ENCODE measurements around the gene GPS2. TPM values are rescaled to one million over a fixed set of nuclear protein-coding genes. Genes with fewer than 3 reads are reported as not detected.
"Not testable (repeated sequence)": the region's sequence is repeated elsewhere in the genome, so short reads cannot be mapped to it uniquely, and the experiment has no call there.

GPS2 gene
- total RNA-seq, 2 experiments from 2014 or later: 28.2 to 32.2 TPM

- peaks cover 43% of the 10 kb centered on the region for H3K4me1 Mint-ChIP-seq (ENCODE audit: low read depth)
- peaks cover 20% of the 10 kb centered on the region for H3K36me3 Mint-ChIP-seq (ENCODE audit: low read depth)
- H3K27me3 Mint-ChIP-seq (ENCODE audit: low read depth): no peaks in the 10 kb centered on the region
- DNase-seq: peak; percentile 76
- H3K4me3 Mint-ChIP-seq: peak within 1 kb of the TSS; percentile 62
- intact Hi-C loops (cut with micrococcal nuclease): loop anchor here (1.0 to 5.0 kb wide), 4 partner anchors 15 to 72 kb away; partner anchors contain the start of genes ACAP1, GPS2 and TMEM256
- peak within 1 kb of the TSS; percentile 51 for H3K27ac Mint-ChIP-seq
- no peaks in the 10 kb centered on the region for H3K9me3 Mint-ChIP-seq
- CTCF ChIA-PET: interaction anchor here (1.4 to 1.6 kb wide), 2 partner anchors 22 to 29 kb away, joined by 3 to 8 read pairs; no protein-coding TSS in a partner anchor
These were observed 36.7 kb upstream of the GPS2 start, which contains the start of gene KCTD11 for GRCh38 chr17:7351665-7352502. Gene KCTD11, plus strand, starts transcription at chr17:7352162.

DNA sequence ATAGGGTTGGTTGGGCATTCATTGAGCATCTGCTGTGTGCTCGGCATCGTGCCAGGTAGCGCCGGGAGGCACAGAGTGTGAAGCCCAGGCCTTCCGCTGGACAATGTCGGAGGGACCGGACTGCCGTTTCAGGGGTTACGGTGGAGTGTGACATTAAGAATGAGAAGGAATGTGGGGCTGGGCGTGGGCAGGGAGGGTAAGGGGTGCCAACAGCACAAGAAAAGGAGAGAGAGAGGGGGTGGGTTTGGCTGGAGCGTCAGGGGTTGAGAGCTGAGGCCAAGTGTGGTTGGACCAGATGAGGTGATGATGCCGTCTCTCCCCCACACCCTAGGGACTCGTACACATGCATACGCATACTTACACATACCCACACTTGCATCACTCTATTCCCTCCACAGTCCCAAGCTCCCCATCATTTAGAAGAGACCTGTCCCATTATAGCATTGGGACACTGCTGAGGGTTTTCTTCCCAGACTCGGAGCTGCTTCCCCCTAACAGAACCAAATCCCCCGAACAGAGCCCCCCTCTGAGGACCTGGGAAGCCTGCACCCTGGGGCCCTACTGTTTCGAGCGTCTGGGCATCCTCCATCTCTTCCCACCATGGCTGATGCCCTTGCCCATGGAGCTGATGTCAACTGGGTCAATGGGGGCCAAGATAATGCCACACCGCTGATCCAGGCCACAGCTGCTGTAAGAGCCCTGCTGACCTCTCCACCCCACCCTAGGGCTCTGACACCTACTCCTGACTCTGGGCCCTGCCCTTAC, 33.5 kb upstream of the GPS2 start:
- CTCF ChIA-PET: interaction anchor here (0.7 to 3.5 kb wide), 7 partner anchors 9 to 32 kb away, joined by 3 to 15 read pairs (median 3); partner anchors contain the start of gene ACAP1
- intact Hi-C loops (cut with micrococcal nuclease): no loop called here
- Mint-ChIP-seq H3K27me3 (ENCODE audit: low read depth) (no peaks in the 10 kb centered on the region), H3K9me3 (no peaks in the 10 kb centered on the region), H3K27ac (no peak overlapping the region), H3K36me3 (ENCODE audit: low read depth) (peaks cover 22% of the 10 kb centered on the region), H3K4me3 (no peak overlapping the region), H3K4me1 (ENCODE audit: low read depth) (peaks cover 28% of the 10 kb centered on the region)
- DNase-seq: no peak

DNA sequence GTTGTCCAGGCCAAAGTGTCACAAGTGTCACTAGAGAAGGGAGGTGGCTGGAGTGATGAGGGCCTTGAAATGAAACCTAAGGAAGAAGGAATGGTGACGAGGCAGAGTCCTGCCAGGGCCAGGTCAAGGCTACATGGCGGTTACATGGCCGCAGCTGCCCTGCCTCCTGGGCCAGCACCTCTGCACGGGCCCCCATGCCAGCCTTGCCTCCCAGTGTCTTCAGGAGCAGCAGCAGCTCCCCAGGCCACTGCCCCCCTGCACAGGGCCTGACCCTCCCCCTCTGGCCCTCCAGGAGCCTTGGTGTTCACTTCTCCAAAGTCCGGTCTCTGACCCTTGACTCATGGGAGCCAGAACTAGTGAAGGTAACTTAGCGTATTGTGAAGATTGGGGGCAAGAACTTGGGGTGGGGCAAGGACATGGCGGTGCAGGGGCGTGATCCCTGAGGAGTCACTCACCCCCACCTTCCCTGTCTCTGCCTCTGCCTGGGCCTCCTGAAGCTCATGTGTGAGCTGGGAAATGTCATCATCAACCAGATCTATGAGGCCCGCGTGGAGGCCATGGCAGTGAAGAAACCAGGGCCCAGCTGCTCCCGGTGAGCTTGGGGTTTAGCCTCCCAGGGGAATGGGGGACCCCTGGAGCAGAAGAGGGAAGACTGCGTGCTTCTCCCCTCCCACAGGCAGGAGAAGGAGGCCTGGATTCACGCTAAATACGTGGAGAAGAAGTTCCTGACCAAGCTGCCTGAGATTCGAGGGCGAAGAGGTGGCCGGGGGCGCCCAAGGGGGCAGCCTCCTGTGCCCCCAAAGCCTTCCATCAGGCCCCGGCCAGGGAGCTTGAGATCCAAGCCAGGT, 32.7 kb upstream of the GPS2 start:
- no peak overlapping the region for H3K4me3 Mint-ChIP-seq
- no peak for DNase-seq
- peaks cover 25% of the 10 kb centered on the region for H3K36me3 Mint-ChIP-seq (ENCODE audit: low read depth)
- intact Hi-C loops (cut with micrococcal nuclease): no loop called here
- H3K4me1 Mint-ChIP-seq (ENCODE audit: low read depth): peaks cover 27% of the 10 kb centered on the region
- CTCF ChIA-PET: interaction anchor here (0.6 to 3.5 kb wide), 8 partner anchors 8 to 28 kb away, joined by 3 to 15 read pairs (median 3); partner anchors contain the start of genes ACAP1 and NEURL4
- H3K9me3 Mint-ChIP-seq: no peaks in the 10 kb centered on the region
- H3K27ac Mint-ChIP-seq: no peak overlapping the region
- H3K27me3 Mint-ChIP-seq (ENCODE audit: low read depth): no peaks in the 10 kb centered on the region

GRCh38 chr17:7346761-7347614, 31.8 kb upstream of the GPS2 start:
- peaks cover 29% of the 10 kb centered on the region for H3K36me3 Mint-ChIP-seq (ENCODE audit: low read depth)
- no peaks in the 10 kb centered on the region for H3K9me3 Mint-ChIP-seq
- no peak overlapping the region for H3K4me3 Mint-ChIP-seq
- H3K4me1 Mint-ChIP-seq (ENCODE audit: low read depth): peaks cover 21% of the 10 kb centered on the region
- H3K27me3 Mint-ChIP-seq (ENCODE audit: low read depth): no peaks in the 10 kb centered on the region
- no peak overlapping the region for H3K27ac Mint-ChIP-seq
- CTCF ChIA-PET: interaction anchor here (0.6 to 3.5 kb wide), 6 partner anchors 10 to 29 kb away, joined by 3 to 15 read pairs (median 5); partner anchors contain the start of genes ACAP1 and NEURL4
- no peak for DNase-seq
- intact Hi-C loops (cut with micrococcal nuclease): loop anchor here (1.0 kb wide), 2 partner anchors 23 to 67 kb away; no protein-coding TSS in a partner anchor

DNA sequence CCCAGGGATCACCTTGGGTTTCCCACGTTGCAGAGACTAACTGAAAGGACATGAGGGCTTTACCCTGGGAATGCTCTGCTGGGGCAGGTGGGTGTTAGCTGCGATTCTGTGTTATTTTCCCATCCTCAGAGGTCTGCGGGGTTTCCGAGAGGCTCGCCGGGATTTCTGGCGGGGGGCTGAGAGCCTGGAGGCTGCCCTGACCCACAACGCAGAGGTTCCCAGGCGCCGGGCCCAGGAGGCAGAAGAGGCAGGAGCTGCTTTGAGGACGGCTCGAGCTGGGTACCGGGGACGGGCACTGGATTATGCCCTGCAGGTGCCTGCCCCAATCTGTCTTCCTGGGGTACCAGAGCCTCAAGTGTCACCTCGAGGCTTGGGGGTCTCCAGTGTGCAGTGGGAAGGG, 28.1 kb upstream of the GPS2 start:
- H3K36me3 Mint-ChIP-seq (ENCODE audit: low read depth): peaks cover 34% of the 10 kb centered on the region
- H3K27me3 Mint-ChIP-seq (ENCODE audit: low read depth): no peaks in the 10 kb centered on the region
- H3K9me3 Mint-ChIP-seq: no peaks in the 10 kb centered on the region
- H3K4me3 Mint-ChIP-seq: no peak overlapping the region
- peaks cover 15% of the 10 kb centered on the region for H3K4me1 Mint-ChIP-seq (ENCODE audit: low read depth)
- no peak overlapping the region for H3K27ac Mint-ChIP-seq
- no peak for DNase-seq
- intact Hi-C loops (cut with micrococcal nuclease): no loop called here
- CTCF ChIA-PET: interaction anchor here (2.3 to 2.4 kb wide), 2 partner anchors 17 to 62 kb away, joined by 6 to 7 read pairs; partner anchors contain the start of gene SLC2A4

DNA sequence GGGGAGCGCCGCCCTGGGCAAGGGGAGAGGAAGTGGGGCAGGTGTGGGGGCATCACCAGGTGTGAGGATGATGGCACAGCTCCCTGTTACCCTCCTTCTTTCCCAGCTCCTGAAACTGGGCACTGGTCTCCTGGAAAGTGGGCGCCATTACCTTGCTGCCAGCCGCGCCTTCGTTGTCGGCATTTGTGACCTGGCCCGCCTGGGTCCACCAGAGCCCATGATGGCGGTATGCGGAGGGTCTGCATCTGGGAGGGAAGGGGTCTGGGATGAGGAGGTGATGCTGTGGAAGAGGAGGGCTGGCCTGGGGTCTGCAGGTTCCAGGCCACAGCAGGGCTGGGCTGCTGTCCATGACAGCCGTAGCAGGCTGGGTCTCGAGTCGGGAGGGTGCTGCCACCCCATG, 26.7 kb upstream of the GPS2 start:
- Mint-ChIP-seq H3K4me1 (ENCODE audit: low read depth) (peaks cover 26% of the 10 kb centered on the region), H3K27me3 (ENCODE audit: low read depth) (no peaks in the 10 kb centered on the region), H3K4me3 (no peak overlapping the region), H3K9me3 (no peaks in the 10 kb centered on the region), H3K27ac (no peak overlapping the region), H3K36me3 (ENCODE audit: low read depth) (peaks cover 38% of the 10 kb centered on the region)
- intact Hi-C loops (cut with micrococcal nuclease): no loop called here
- no peak for DNase-seq
- CTCF ChIA-PET: interaction anchor here (1.0 kb wide), 1 partner anchor 14 kb away, joined by 3 read pairs; no protein-coding TSS in a partner anchor

DNA sequence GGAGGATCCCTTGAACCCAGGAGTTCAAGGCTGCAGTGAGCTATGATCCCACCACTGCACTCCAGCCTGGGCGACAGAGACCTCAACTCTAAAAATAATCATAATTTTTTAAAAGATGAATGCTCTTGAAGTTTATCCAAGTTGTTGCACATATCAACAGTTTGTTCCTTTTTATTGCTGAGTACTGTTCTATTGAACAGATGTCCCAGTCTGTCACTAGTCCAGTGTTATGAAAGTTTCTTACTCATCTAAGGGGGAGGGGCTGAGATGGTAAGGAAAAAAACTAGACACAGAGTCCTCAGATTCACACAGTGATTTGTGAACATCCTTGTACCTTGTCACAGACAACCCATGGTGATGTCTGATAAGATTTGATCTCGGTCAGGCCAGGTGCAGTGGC, 25.0 kb upstream of the GPS2 start:
- H3K36me3 Mint-ChIP-seq (ENCODE audit: low read depth): peaks cover 40% of the 10 kb centered on the region
- intact Hi-C loops (cut with micrococcal nuclease): no loop called here
- no peaks in the 10 kb centered on the region for H3K27me3 Mint-ChIP-seq (ENCODE audit: low read depth)
- CTCF ChIA-PET: interaction anchor here (1.0 kb wide), 2 partner anchors 8 to 15 kb away, joined by 3 to 4 read pairs; no protein-coding TSS in a partner anchor
- no peak overlapping the region for H3K4me3 Mint-ChIP-seq
- peaks cover 37% of the 10 kb centered on the region for H3K4me1 Mint-ChIP-seq (ENCODE audit: low read depth)
- no peak for DNase-seq
- no peak overlapping the region for H3K27ac Mint-ChIP-seq
- no peaks in the 10 kb centered on the region for H3K9me3 Mint-ChIP-seq

DNA sequence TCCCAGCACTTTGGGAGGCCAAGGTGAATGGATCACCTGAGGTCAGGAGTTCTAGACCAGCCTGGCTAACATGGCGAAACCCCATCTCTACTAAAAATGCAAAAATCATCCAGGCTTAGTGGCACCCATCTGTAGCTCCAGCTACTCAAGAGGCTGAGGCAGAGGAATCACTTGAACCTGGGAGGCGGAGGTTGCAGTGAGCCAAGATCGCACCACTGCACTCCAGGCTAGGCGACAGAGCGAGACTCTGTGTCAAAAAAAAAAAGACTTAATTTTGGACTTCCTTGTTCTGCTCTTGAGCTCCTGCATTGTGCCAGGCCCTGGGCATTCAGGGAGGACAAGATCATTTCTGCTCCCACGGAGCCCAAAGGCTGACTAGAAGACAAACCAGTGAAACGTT, 22.4 kb upstream of the GPS2 start:
- Mint-ChIP-seq H3K36me3 (ENCODE audit: low read depth) (peaks cover 35% of the 10 kb centered on the region), H3K4me1 (ENCODE audit: low read depth) (peaks cover 50% of the 10 kb centered on the region), H3K4me3 (peak overlapping the region; percentile 96), H3K27ac (peak overlapping the region; percentile 98)
- H3K9me3 Mint-ChIP-seq; H3K27me3 Mint-ChIP-seq (ENCODE audit: low read depth); DNase-seq: not testable (repeated sequence)
- intact Hi-C loops (cut with micrococcal nuclease): loop anchor here (2.0 to 10.0 kb wide), 2 partner anchors 13 to 507 kb away; no protein-coding TSS in a partner anchor
- CTCF ChIA-PET: interaction anchor here (0.6 to 4.2 kb wide), 10 partner anchors 8 to 252 kb away, joined by 3 to 42 read pairs (median 6); partner anchors contain the start of genes NEURL4, SOX15 and TMEM95

DNA sequence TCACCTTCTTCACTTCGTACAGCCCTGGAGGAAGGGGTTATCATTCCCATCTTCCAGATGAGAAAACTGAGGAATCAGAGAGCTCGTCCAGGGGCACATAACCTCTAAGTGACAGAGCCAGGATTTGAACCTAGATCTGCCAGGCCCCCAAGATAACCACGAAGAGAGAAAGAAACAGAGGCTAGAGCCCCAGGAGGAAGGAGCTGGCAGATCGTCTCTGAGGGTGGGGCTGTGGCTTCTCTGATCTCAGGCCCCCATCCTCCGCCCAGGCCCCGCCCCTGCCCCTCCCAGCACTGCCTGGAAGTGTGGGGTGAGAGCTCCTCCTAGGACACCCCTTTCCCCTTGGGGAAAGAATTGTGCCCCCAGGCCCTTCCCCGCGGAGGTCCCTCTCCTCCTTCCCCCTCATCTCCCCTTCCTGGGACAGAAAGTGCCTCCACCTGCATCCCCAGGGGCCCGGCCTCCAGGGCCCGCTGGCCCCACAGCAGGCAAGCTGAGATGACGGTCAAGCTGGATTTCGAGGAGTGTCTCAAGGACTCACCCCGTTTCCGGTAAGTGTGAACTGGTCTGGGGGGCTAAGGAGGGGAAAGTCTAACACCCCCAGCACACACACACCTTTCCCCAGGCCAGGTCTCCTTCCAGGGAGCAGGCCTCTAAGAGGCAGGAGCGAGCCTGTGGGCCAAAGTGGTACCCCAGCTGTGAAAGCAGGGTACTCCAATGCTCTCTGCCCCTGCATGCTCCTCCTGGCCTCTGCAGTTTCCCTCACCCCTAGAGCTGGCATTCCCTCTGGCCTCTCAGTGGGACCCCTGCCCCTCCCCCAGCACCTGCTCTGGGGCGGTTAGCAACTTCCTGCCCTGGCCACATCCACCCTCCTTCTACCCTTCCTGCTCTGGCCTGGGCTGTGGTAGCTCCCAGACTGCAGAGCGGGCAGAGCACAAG, 21.3 kb upstream of the GPS2 start, which contains the start of gene ACAP1:
Gene ACAP1 (plus strand): TSS at position 290 of the 936 bp plus-strand sequence. CDS start 206 bp downstream, at position 496.
- Mint-ChIP-seq H3K36me3 (ENCODE audit: low read depth) (peaks cover 27% of the 10 kb centered on the region), H3K9me3 (no peaks in the 10 kb centered on the region), H3K4me1 (ENCODE audit: low read depth) (peaks cover 59% of the 10 kb centered on the region), H3K4me3 (peak within 1 kb of the TSS; percentile 96), H3K27ac (peak within 1 kb of the TSS; percentile 98), H3K27me3 (ENCODE audit: low read depth) (no peaks in the 10 kb centered on the region)
- peak; percentile 95 for DNase-seq
- CTCF ChIA-PET: interaction anchor here (0.5 to 4.2 kb wide), 12 partner anchors 9 to 253 kb away, joined by 3 to 42 read pairs (median 6); partner anchors contain the start of genes SOX15 and TMEM95
- intact Hi-C loops (cut with micrococcal nuclease): loop anchor here (1.0 to 10.0 kb wide), 3 partner anchors 14 to 508 kb away; partner anchors contain the start of gene EIF5A
